Mesendoderm (in vitro differentiated cells): ENCODE data around the gene GDAP2.

ENCODE experiments used
- DNase-seq: peaks from one replicate; pipeline ENCODE4 v3.0.0; 2013
- H2AK5ac ChIP-seq: 2 replicates; pipeline ENCODE4 v1.6.1; 2013; ENCODE audit warnings: low read length, inconsistent platforms
- H2BK120ac ChIP-seq: 2 replicates; pipeline ENCODE4 v1.6.1; 2013; ENCODE audit warnings: low read depth, mild to moderate bottlenecking, low read length, moderate library complexity, mixed read lengths
- H2BK15ac ChIP-seq: replicated peaks from 2 replicates; pipeline ENCODE4 v1.6.1; 2013; ENCODE audit warnings: low read depth, mild to moderate bottlenecking, moderate library complexity
- H2BK5ac ChIP-seq: 2 replicates; pipeline ENCODE4 v1.6.1; 2013; ENCODE audit warnings: low read length, inconsistent platforms
- H3K18ac ChIP-seq: 2 replicates; pipeline ENCODE4 v1.6.1; 2013; ENCODE audit warnings: mild to moderate bottlenecking, low read length, mixed read lengths
- H3K23ac ChIP-seq: one replicate; pipeline ENCODE4 v1.6.1; 2013; ENCODE audit warnings: low read length
- H3K27ac ChIP-seq: 2 replicates; pipeline ENCODE4 v1.5.1; 2013; ENCODE audit warnings: low read depth, mild to moderate bottlenecking, inconsistent platforms, low read length, moderate library complexity
- H3K27me3 ChIP-seq: 2 replicates; pipeline ENCODE4 v1.6.1; 2013; ENCODE audit warnings: low read length, control low read depth, mild to moderate bottlenecking, inconsistent platforms; ENCODE audit not compliant: insufficient read depth, poor library complexity
- H3K36me3 ChIP-seq: 2 replicates; pipeline ENCODE4 v1.6.1; 2013; ENCODE audit warnings: low read length, inconsistent platforms; ENCODE audit not compliant: control insufficient read depth, insufficient read depth
- H3K4ac ChIP-seq: one replicate; pipeline ENCODE4 v1.6.1; 2013; ENCODE audit warnings: low read depth, mild to moderate bottlenecking, low read length, moderate library complexity
- H3K4me1 ChIP-seq: 2 replicates; pipeline ENCODE4 v1.6.1; 2013; ENCODE audit warnings: low read depth, low read length, inconsistent platforms; ENCODE audit not compliant: control insufficient read depth
- H3K4me2 ChIP-seq: 2 replicates; pipeline ENCODE4 v1.6.1; 2013; ENCODE audit warnings: low read length
- H3K4me3 ChIP-seq: 2 replicates; pipeline ENCODE4 v1.5.1; 2013; ENCODE audit warnings: mild to moderate bottlenecking, low read length
- H3K56ac ChIP-seq: one replicate; pipeline ENCODE4 v1.6.1; 2013; ENCODE audit warnings: low read length
- H3K79me1 ChIP-seq: 2 replicates; pipeline ENCODE4 v1.6.1; 2013; ENCODE audit warnings: low read length, inconsistent platforms
- H3K79me2 ChIP-seq: 2 replicates; pipeline ENCODE4 v1.6.1; 2013; ENCODE audit warnings: mild to moderate bottlenecking, low read length; ENCODE audit not compliant: control insufficient read depth, insufficient read depth
- H3K9ac ChIP-seq: 2 replicates; pipeline ENCODE4 v1.6.1; 2013; ENCODE audit warnings: low read length, inconsistent platforms
- H4K5ac ChIP-seq: one replicate; pipeline ENCODE4 v1.6.1; 2013; ENCODE audit warnings: low read length
- H4K8ac ChIP-seq: one replicate; pipeline ENCODE4 v1.6.1; 2013; ENCODE audit warnings: low read depth, mild to moderate bottlenecking, control low read depth, low read length, moderate library complexity
- WGBS: extraction: QIAGEN DNeasy Blood & Tissue Kit; methylation state at CpG from one replicate; pipeline ENCODE4 v1.1.7; 2013; ENCODE audit warnings: low lambda C conversion rate, missing lambda C conversion rate; ENCODE audit not compliant: insufficient coverage; ENCODE audit errors: extremely low coverage; 5-methylcytosine and 5-hydroxymethylcytosine counted together

Gene GDAP2

GRCh38 chr1:117826540-117827078, 102.8 kb downstream of the GDAP2 start:
- no peak overlapping the region for H3K27ac ChIP-seq
- H3K27me3 ChIP-seq, result no peaks in the 10 kb centered on the region
- no CpG with 5 or more reads among the region's 1 CpG for whole genome bisulfite sequencing
- H3K9ac ChIP-seq, result no peak overlapping the region
- H3K56ac ChIP-seq, result no peak overlapping the region
- H4K5ac ChIP-seq, result no peak overlapping the region
- no peaks in the 10 kb centered on the region for H3K79me2 ChIP-seq
- no peak for DNase-seq
- H3K4me3 ChIP-seq, result no peak overlapping the region
- no peak overlapping the region for H3K23ac ChIP-seq
- H2AK5ac ChIP-seq, result no peak overlapping the region
- H3K79me1 ChIP-seq, result no peaks in the 10 kb centered on the region
- H3K36me3 ChIP-seq, result no peaks in the 10 kb centered on the region
- no peak overlapping the region for H3K4ac ChIP-seq
- H2BK5ac ChIP-seq, result no peak overlapping the region
- H2BK15ac ChIP-seq, result no peak overlapping the region
- H3K4me1 ChIP-seq, result no peaks in the 10 kb centered on the region
- H3K4me2 ChIP-seq, result no peak overlapping the region
- H4K8ac ChIP-seq, result no peak overlapping the region
- H2BK120ac ChIP-seq, result no peak overlapping the region
- no peak overlapping the region for H3K18ac ChIP-seq

GRCh38 chr1:117826119-117826518, 103.3 kb downstream of the GDAP2 start:
- Histone ChIP-seq H3K27me3 (no peaks in the 10 kb centered on the region), H2BK5ac (no peak overlapping the region), H3K56ac (no peak overlapping the region), H3K79me2 (no peaks in the 10 kb centered on the region), H3K4ac (no peak overlapping the region), H3K4me3 (no peak overlapping the region), H3K36me3 (no peaks in the 10 kb centered on the region), H4K5ac (no peak overlapping the region), H3K4me2 (no peak overlapping the region), H3K18ac (no peak overlapping the region), H3K27ac (no peak overlapping the region), H4K8ac (no peak overlapping the region), H2BK15ac (no peak overlapping the region), H3K4me1 (no peaks in the 10 kb centered on the region), H3K79me1 (no peaks in the 10 kb centered on the region), H3K23ac (no peak overlapping the region), H2BK120ac (no peak overlapping the region), H2AK5ac (no peak overlapping the region), H3K9ac (no peak overlapping the region)
- DNase-seq, result no peak
- no CpG with 5 or more reads among the region's 2 CpGs for WGBS

- Histone ChIP-seq H2AK5ac (no peak overlapping the region), H4K8ac (no peak overlapping the region), H3K79me2 (no peaks in the 10 kb centered on the region), H2BK15ac (no peak overlapping the region), H3K36me3 (no peaks in the 10 kb centered on the region), H3K79me1 (no peaks in the 10 kb centered on the region), H4K5ac (no peak overlapping the region), H3K27me3 (no peaks in the 10 kb centered on the region), H3K4me2 (no peak overlapping the region), H2BK120ac (no peak overlapping the region), H2BK5ac (no peak overlapping the region), H3K18ac (no peak overlapping the region), H3K4me1 (no peaks in the 10 kb centered on the region), H3K27ac (no peak overlapping the region), H3K23ac (no peak overlapping the region), H3K4ac (no peak overlapping the region), H3K9ac (no peak overlapping the region), H3K56ac (no peak overlapping the region), H3K4me3 (no peak overlapping the region)
- WGBS, result no CpG with 5 or more reads among the region's 2 CpGs
- no peak for DNase-seq
These were observed 104.0 kb downstream of the GDAP2 start for GRCh38 chr1:117825414-117825813.

GRCh38 chr1:117824616-117825015, 104.8 kb downstream of the GDAP2 start:
- no peak overlapping the region for H4K5ac ChIP-seq
- H3K27ac ChIP-seq, result no peak overlapping the region
- no peaks in the 10 kb centered on the region for H3K36me3 ChIP-seq
- no peak overlapping the region for H3K4me3 ChIP-seq
- H3K18ac ChIP-seq, result no peak overlapping the region
- no peak overlapping the region for H2AK5ac ChIP-seq
- no peak overlapping the region for H4K8ac ChIP-seq
- no peaks in the 10 kb centered on the region for H3K4me1 ChIP-seq
- H2BK5ac ChIP-seq, result no peak overlapping the region
- no peak overlapping the region for H2BK15ac ChIP-seq
- no peak overlapping the region for H3K4me2 ChIP-seq
- no peak overlapping the region for H3K4ac ChIP-seq
- no peak overlapping the region for H3K56ac ChIP-seq
- H3K79me1 ChIP-seq, result no peaks in the 10 kb centered on the region
- H3K23ac ChIP-seq, result no peak overlapping the region
- no peak overlapping the region for H2BK120ac ChIP-seq
- H3K79me2 ChIP-seq, result no peaks in the 10 kb centered on the region
- no CpG with 5 or more reads among the region's 1 CpG for WGBS
- no peak overlapping the region for H3K9ac ChIP-seq
- H3K27me3 ChIP-seq, result no peaks in the 10 kb centered on the region
- DNase-seq, result no peak

GRCh38 chr1:117821774-117822482, 107.5 kb downstream of the GDAP2 start:
- no peaks in the 10 kb centered on the region for H3K4me1 ChIP-seq
- H2BK120ac ChIP-seq, result no peak overlapping the region
- H3K23ac ChIP-seq, result no peak overlapping the region
- H3K36me3 ChIP-seq, result no peaks in the 10 kb centered on the region
- no peak overlapping the region for H4K5ac ChIP-seq
- H3K56ac ChIP-seq, result no peak overlapping the region
- no peaks in the 10 kb centered on the region for H3K79me1 ChIP-seq
- no peak overlapping the region for H3K4me3 ChIP-seq
- H2BK5ac ChIP-seq, result no peak overlapping the region
- H3K4ac ChIP-seq, result no peak overlapping the region
- no peak overlapping the region for H3K9ac ChIP-seq
- DNase-seq, result peak; percentile 57
- no peak overlapping the region for H3K4me2 ChIP-seq
- no peak overlapping the region for H2BK15ac ChIP-seq
- no peak overlapping the region for H3K18ac ChIP-seq
- no peak overlapping the region for H2AK5ac ChIP-seq
- H3K27ac ChIP-seq, result no peak overlapping the region
- H4K8ac ChIP-seq, result no peak overlapping the region
- no peaks in the 10 kb centered on the region for H3K27me3 ChIP-seq
- WGBS, result no CpG with 5 or more reads among the region's 3 CpGs
- no peaks in the 10 kb centered on the region for H3K79me2 ChIP-seq

- Histone ChIP-seq H3K36me3 (no peaks in the 10 kb centered on the region), H3K27me3 (no peaks in the 10 kb centered on the region), H3K23ac (no peak overlapping the region), H4K5ac (no peak overlapping the region), H3K4me3 (no peak overlapping the region), H3K4ac (no peak overlapping the region), H2BK15ac (no peak overlapping the region), H2AK5ac (no peak overlapping the region), H3K9ac (no peak overlapping the region), H3K56ac (no peak overlapping the region), H3K27ac (no peak overlapping the region), H3K79me2 (no peaks in the 10 kb centered on the region), H2BK5ac (no peak overlapping the region), H3K79me1 (no peaks in the 10 kb centered on the region), H4K8ac (no peak overlapping the region), H3K4me2 (no peak overlapping the region), H2BK120ac (no peak overlapping the region), H3K4me1 (no peaks in the 10 kb centered on the region), H3K18ac (no peak overlapping the region)
- no CpG with 5 or more reads among the region's 5 CpGs for WGBS
- DNase-seq, result no peak
These were observed 108.1 kb downstream of the GDAP2 start for GRCh38 chr1:117821382-117821755.
